ENCODE results near the gene GART.

DNA sequence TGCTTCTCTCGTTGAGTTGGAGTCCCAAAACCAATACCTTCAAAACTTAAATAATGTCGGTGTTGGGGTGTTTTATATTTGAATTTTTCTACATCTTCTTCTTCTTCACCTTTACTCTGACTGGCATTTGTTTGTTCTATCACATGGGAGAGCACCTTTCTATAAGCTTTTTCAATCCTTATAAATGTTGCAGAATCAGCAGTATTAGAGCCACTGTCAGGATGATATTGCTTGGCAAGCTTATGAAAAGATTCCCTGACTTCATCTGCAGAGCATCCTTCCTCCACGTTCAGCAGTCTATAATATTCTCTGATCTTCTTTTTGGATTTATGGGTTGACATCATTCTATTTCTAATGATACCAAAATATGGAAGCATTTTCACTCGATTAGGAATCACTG is 53.0 kb downstream of the GART start:
- no peak for TF ChIP-seq POLR2A (IDR thresholded peaks at IDR 0.05; ENCODE audit: low read depth, low read length)
- no peak for TF ChIP-seq POU2F2 (IDR thresholded peaks at IDR 0.05; ENCODE audit: low read depth, low read length)
- TF ChIP-seq POLR2AphosphoS5 (IDR thresholded peaks at IDR 0.05; ENCODE audit: low read depth, low read length): no peak
- no peak for TF ChIP-seq PAX5 (IDR thresholded peaks at IDR 0.05; ENCODE audit: insufficient read depth, low read length, severe bottlenecking)
- TF ChIP-seq TAF1 (IDR thresholded peaks at IDR 0.05; ENCODE audit: low read depth, low read length): no peak
- TF ChIP-seq SPI1 (IDR thresholded peaks at IDR 0.05; ENCODE audit: low read depth, low read length): no peak

Data from GM12891 (cell line).